HL-60 (cell line): ENCODE results near the gene CR1.

Experiments
- DNase-seq, 2 experiments: peaks; one replicate each; pipeline ENCODE4 v3.0.0-alpha.2; 2010 to 2020; ENCODE audit warnings: low read depth in 1 of 2, low spot score in 1 of 2
- H3K27ac ChIP-seq: fragments of 250-450 bp; sonication (Bioruptor Pico); replicated peaks from 2 replicates; pipeline ENCODE4 v1.5.1; 2020; ENCODE audit warnings: mild to moderate bottlenecking, moderate library complexity
- H3K27me3 ChIP-seq: fragments of 250-450 bp; sonication (Bioruptor Pico); 2 replicates; pipeline ENCODE4 v1.5.1; 2021; ENCODE audit warnings: mild to moderate bottlenecking, moderate library complexity; ENCODE audit not compliant: insufficient read depth, poor library complexity, severe bottlenecking
- H3K4me3 ChIP-seq: replicated peaks from 2 replicates; pipeline ENCODE4 v1.5.1; 2011; ENCODE audit warnings: mild to moderate bottlenecking, control low read depth, low read length; ENCODE audit not compliant: insufficient read depth
- CTCF ChIP-seq: IDR thresholded peaks from one replicate; pipeline ENCODE4 v1.5.1; 2011; ENCODE audit warnings: low read length, control low read depth, inconsistent platforms; ENCODE audit not compliant: insufficient read depth
- GABPA ChIP-seq: IDR thresholded peaks from 2 replicates; pipeline ENCODE4 v1.6.1; 2012; ENCODE audit warnings: low read depth
- POLR2AphosphoS5 ChIP-seq: IDR thresholded peaks from 2 replicates; pipeline ENCODE4 v1.6.1; 2012; ENCODE audit warnings: low read depth
- SPI1 ChIP-seq: IDR thresholded peaks from 2 replicates; pipeline ENCODE4 v1.6.1; 2012; ENCODE audit warnings: low read depth, mild to moderate bottlenecking, borderline replicate concordance
- TF ChIP-seq, protein P1 (sequence below): IDR thresholded peaks from 2 replicates; pipeline ENCODE4 v1.6.1; 2012; ENCODE audit warnings: low read depth; ENCODE audit not compliant: insufficient replicate concordance

CR1 gene

GRCh38 chr1:207648334-207649209 is 152.6 kb downstream of the CR1 start:
- no peak for DNase-seq
- Histone ChIP-seq H3K27me3 (no peaks in the 10 kb centered on the region), H3K27ac (no peak overlapping the region), H3K4me3 (no peak overlapping the region)
- TF ChIP-seq POLR2AphosphoS5 (no peak), SPI1 (no peak), CTCF (no peak), GABPA (no peak)

DNA sequence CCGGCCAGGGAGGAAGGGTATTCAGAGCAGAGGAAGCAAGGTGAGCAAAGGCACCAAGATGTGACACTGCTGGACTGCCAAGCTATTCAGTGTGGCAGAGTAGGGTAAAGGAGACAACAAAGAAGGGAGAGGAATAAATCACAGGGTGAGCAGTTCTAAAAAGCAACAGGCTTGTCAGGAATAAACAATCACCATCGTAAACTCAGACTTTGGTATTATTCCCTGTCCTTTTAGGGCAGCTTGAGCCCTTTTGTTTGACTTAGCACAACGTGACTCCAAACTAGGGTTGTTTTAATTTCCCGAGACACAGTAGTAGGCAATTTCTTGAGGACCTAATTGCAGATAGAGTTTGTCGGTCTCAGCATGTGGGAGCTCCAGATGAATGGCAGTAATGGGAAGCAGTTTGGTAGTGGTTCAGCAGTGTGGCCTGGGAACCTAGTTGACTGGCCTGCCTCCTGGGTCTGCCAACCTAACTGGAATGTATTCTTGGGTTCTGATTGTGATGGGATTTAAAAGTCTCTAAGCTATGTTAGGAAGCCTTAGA is 153.3 kb downstream of the CR1 start:
- DNase-seq: no peak
- TF ChIP-seq, protein P1, sequence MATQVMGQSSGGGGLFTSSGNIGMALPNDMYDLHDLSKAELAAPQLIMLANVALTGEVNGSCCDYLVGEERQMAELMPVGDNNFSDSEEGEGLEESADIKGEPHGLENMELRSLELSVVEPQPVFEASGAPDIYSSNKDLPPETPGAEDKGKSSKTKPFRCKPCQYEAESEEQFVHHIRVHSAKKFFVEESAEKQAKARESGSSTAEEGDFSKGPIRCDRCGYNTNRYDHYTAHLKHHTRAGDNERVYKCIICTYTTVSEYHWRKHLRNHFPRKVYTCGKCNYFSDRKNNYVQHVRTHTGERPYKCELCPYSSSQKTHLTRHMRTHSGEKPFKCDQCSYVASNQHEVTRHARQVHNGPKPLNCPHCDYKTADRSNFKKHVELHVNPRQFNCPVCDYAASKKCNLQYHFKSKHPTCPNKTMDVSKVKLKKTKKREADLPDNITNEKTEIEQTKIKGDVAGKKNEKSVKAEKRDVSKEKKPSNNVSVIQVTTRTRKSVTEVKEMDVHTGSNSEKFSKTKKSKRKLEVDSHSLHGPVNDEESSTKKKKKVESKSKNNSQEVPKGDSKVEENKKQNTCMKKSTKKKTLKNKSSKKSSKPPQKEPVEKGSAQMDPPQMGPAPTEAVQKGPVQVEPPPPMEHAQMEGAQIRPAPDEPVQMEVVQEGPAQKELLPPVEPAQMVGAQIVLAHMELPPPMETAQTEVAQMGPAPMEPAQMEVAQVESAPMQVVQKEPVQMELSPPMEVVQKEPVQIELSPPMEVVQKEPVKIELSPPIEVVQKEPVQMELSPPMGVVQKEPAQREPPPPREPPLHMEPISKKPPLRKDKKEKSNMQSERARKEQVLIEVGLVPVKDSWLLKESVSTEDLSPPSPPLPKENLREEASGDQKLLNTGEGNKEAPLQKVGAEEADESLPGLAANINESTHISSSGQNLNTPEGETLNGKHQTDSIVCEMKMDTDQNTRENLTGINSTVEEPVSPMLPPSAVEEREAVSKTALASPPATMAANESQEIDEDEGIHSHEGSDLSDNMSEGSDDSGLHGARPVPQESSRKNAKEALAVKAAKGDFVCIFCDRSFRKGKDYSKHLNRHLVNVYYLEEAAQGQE: no peak
- TF ChIP-seq SPI1 (no peak), POLR2AphosphoS5 (no peak), CTCF (no peak), GABPA (no peak)
- Histone ChIP-seq H3K4me3 (no peak overlapping the region), H3K27me3 (no peaks in the 10 kb centered on the region), H3K27ac (no peak overlapping the region)

DNA sequence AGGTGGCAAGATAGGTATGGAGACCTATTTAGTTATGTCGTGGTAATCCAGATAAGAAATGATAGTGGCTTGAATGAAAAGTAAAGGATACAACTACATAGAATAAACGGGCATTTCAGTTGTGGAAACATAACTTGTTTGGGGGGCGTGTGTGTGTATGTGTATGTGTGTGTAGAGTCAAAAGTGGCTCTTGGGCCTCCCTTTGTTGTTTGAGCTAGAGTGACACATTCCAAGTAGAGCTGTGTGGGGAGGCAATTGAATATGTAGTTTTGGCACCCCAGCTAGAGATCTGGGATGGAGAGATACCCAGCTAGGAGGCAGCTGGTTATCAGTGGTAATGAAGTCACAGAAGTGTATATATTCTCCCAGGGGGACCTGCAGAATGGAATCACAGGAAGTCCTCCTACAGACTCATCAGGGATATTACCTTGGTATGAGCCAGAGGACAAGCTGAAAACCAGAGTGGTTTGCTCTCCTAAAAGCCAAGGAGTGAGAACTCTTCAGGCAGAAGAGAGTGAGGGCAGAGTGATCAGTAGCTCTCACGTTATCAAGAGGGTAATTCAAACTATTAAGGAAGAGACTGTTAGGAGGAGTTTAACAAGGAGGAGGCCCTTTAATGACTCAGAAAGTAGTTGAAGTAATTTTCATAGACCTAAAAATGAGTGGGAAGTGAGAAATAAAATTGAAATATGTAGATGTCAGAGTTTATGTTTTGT is 154.1 kb downstream of the CR1 start:
- DNase-seq: no peak
- Histone ChIP-seq H3K27me3 (peaks cover 4% of the 10 kb centered on the region), H3K4me3 (no peak overlapping the region), H3K27ac (no peak overlapping the region)
- TF ChIP-seq GABPA (no peak), CTCF (no peak), POLR2AphosphoS5 (no peak), SPI1 (no peak)
- TF ChIP-seq, protein P1: no peak
